ENCODE data around the gene UBL4A.

The UBL4A gene

GRCh38 chrX:154439841-154440240 is 46.6 kb downstream of the UBL4A start:
- DNase-seq (ENCODE audit: low read depth in 2 of 2), result no peak

- DNase-seq (ENCODE audit: low read depth in 2 of 2), result no peak
These were observed 48.2 kb downstream of the UBL4A start for GRCh38 chrX:154437971-154438893.

- peak in 1 of 2 donors; percentile 24 for DNase-seq (ENCODE audit: low read depth in 2 of 2)
These were observed 49.2 kb downstream of the UBL4A start, which contains the start of gene GDI1 for GRCh38 chrX:154436983-154437752. TSS of gene GDI1 (plus strand) at chrX:154437154. CDS start at chrX:154437255, 101 bp downstream.

DNA sequence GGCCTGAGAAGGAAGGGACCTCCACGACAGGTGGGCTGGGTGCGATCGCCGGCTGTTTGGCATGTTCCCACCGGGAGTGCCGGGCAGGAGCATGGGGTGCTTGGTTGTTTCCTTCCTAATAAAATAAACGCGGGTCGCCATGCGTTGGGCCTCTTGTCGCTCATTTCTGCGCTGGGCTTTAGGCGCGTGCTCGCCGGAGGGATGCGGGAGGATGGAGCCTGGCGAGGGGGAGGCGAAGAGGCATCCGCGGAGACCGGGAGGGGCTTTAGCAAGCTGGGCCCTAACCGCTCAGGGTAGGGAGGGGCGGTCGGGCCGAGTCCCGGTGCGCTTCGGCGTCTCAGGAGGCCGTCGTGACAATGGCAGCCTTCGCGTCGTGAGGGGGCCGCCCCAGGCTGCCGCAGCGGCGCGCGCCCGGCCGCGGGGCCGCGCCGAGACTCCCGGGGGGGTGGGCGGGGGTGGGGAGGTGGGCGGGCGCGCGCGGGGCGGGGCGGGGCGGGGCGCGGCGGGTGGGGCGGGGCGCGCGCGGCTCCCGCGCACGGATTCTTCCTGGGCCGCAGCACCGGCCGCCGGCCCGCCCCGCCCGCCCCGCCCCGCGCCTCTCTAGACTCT is 49.9 kb downstream of the UBL4A start:
- peak in 1 of 2 donors; percentile 25 for DNase-seq (ENCODE audit: low read depth in 2 of 2)

DNA sequence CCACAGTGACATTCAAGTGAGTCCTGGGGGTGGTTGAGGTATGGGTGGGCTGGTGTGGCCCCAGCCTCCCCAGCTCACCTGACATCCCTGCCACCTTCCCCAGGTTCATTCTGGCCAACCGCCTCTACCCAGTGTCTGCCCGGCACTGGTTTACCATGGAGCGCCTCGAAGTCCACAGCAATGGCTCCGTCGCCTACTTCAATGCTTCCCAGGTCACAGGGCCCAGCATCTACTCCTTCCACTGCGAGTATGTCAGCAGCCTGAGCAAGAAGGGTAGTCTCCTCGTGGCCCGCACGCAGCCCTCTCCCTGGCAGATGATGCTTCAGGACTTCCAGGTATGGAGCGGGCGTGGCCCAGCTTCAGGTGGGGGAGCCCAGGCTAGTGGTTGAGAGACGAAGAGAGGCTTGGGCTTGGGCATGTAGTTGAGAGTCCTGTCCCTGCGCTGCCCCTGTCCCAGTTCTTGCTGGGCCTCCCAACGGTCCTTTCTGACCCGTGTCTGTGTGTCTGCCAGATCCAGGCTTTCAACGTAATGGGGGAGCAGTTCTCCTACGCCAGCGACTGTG is 51.2 kb downstream of the UBL4A start:
- no peak for DNase-seq (ENCODE audit: low read depth in 2 of 2)

GRCh38 chrX:154434394-154435168 is 51.8 kb downstream of the UBL4A start:
- DNase-seq (ENCODE audit: low read depth in 2 of 2), result no peak
